Smooth muscle cell (in vitro differentiated cells): Measurements from ENCODE around the gene MED12L. TPM values are rescaled to one million over a fixed set of nuclear protein-coding genes. Genes with fewer than 3 reads are reported as not detected.
A peak's percentile ranks its signal among the peaks of the same experiment; 100 is the strongest.

Experiments
- DNase-seq: peaks from one replicate; lab custom pipeline; 2025; ENCODE audit not compliant: unreplicated experiment; lab: John Stamatoyannopoulos, UW
- H2AFZ ChIP-seq: fragments of 200-600 bp; sonication (generic); 2 replicates; pipeline ENCODE4 v1.6.0; 2016; ENCODE audit warnings: antibody characterized with exemption, low read depth, mild to moderate bottlenecking
- H3F3A ChIP-seq: fragments of 200-600 bp; sonication (generic); 2 replicates; pipeline ENCODE4 v1.6.0; 2017; ENCODE audit warnings: antibody characterized with exemption, low read depth
- H3K27ac ChIP-seq: fragments of 200-600 bp; sonication (generic); 2 replicates; pipeline ENCODE4 v1.5.1; 2016; ENCODE audit warnings: low read depth, mild to moderate bottlenecking
- H3K27me3 ChIP-seq: fragments of 200-600 bp; sonication (generic); 2 replicates; pipeline ENCODE4 v1.6.1; 2016; ENCODE audit warnings: low read depth, mild to moderate bottlenecking
- H3K36me3 ChIP-seq: fragments of 200-600 bp; sonication (generic); 2 replicates; pipeline ENCODE4 v1.5.1; 2016; ENCODE audit warnings: low read depth
- H3K4me1 ChIP-seq: fragments of 200-600 bp; sonication (generic); 2 replicates; pipeline ENCODE4 v1.5.1; 2016; ENCODE audit warnings: low read depth
- H3K4me2 ChIP-seq: fragments of 200-600 bp; sonication (generic); 2 replicates; pipeline ENCODE4 v1.6.0; 2016; ENCODE audit warnings: mild to moderate bottlenecking
- H3K4me3 ChIP-seq: fragments of 200-600 bp; sonication (generic); 2 replicates; pipeline ENCODE4 v1.5.1; 2016; ENCODE audit warnings: mild to moderate bottlenecking
- H3K79me2 ChIP-seq: fragments of 200-600 bp; sonication (generic); 2 replicates; pipeline ENCODE4 v1.6.0; 2016; ENCODE audit warnings: low read depth, mild to moderate bottlenecking
- H3K9ac ChIP-seq: fragments of 200-600 bp; sonication (generic); 2 replicates; pipeline ENCODE4 v1.6.0; 2016; ENCODE audit warnings: low read depth
- H3K9me3 ChIP-seq: fragments of 200-600 bp; sonication (generic); replicated peaks from 2 replicates; pipeline ENCODE4 v1.5.1; 2016; ENCODE audit warnings: low read depth
- H4K20me1 ChIP-seq: fragments of 200-600 bp; sonication (generic); 2 replicates; pipeline ENCODE4 v1.6.0; 2016; ENCODE audit warnings: low read depth
- CTCF ChIP-seq: fragments of 200-600 bp; sonication (generic); IDR thresholded peaks from 2 replicates; pipeline ENCODE4 v1.5.1; 2017; ENCODE audit warnings: borderline replicate concordance, mild to moderate bottlenecking, antibody characterized with exemption; ENCODE audit not compliant: insufficient read depth, poor library complexity, severe bottlenecking
- WGBS: methylation state at CpG from one replicate; pipeline ENCODE4 v1.1.7; 2016; ENCODE audit warnings: low lambda C conversion rate; 5-methylcytosine and 5-hydroxymethylcytosine counted together
- polyA plus RNA-seq: library from polyadenylated mRNA; unstranded; fragments of >200 nt; fragmentation: Nextera tagmentation; extraction: Ambion mirVana; gene quantifications from 2 replicates; pipeline ENCODE4 v1.2.1, GENCODE V29; 2016
- total RNA-seq: library from RNA; depleted of rRNA; stranded (reverse); fragments of >200 nt; gene quantifications from 2 replicates; pipeline ENCODE4 v1.2.3, GENCODE V29; 2014

MED12L gene
- total and polyA plus RNA-seq, 2 experiments from 2014 or later: 0.26 to 1.5 TPM

- H2AFZ ChIP-seq: no peak overlapping the region
- 78% methylated on average over 8 of the region's 8 CpGs for WGBS
- peak overlapping the region; percentile 35 for H3K27ac ChIP-seq
- TF ChIP-seq CTCF: no peak
- no peaks in the 10 kb centered on the region for H3K4me1 ChIP-seq
- H4K20me1 ChIP-seq: no peaks in the 10 kb centered on the region
- no peaks in the 10 kb centered on the region for H3F3A ChIP-seq
- H3K36me3 ChIP-seq: no peaks in the 10 kb centered on the region
- no peak overlapping the region for H3K4me3 ChIP-seq
- DNase-seq: no peak
- no peak overlapping the region for H3K4me2 ChIP-seq
- no peaks in the 10 kb centered on the region for H3K79me2 ChIP-seq
- no peaks in the 10 kb centered on the region for H3K27me3 ChIP-seq
- no peak overlapping the region for H3K9ac ChIP-seq
- H3K9me3 ChIP-seq: no peaks in the 10 kb centered on the region
These were observed 309.1 kb downstream of the MED12L start for GRCh38 chr3:151394611-151395010.

- H3K9ac ChIP-seq: no peak overlapping the region
- 84% methylated on average over 3 of the region's 3 CpGs for WGBS
- H3K36me3 ChIP-seq: no peaks in the 10 kb centered on the region
- H2AFZ ChIP-seq: no peak overlapping the region
- H3K4me2 ChIP-seq: no peak overlapping the region
- H3K9me3 ChIP-seq: no peaks in the 10 kb centered on the region
- H3K27ac ChIP-seq: no peak overlapping the region
- H3K4me1 ChIP-seq: no peaks in the 10 kb centered on the region
- no peak for DNase-seq
- no peak for TF ChIP-seq CTCF
- H3K79me2 ChIP-seq: no peaks in the 10 kb centered on the region
- H3F3A ChIP-seq: no peaks in the 10 kb centered on the region
- H4K20me1 ChIP-seq: no peaks in the 10 kb centered on the region
- no peaks in the 10 kb centered on the region for H3K27me3 ChIP-seq
- no peak overlapping the region for H3K4me3 ChIP-seq
These were observed 310.3 kb downstream of the MED12L start for GRCh38 chr3:151395806-151396205.

- no peak overlapping the region for H3K27ac ChIP-seq
- TF ChIP-seq CTCF: no peak
- H3F3A ChIP-seq: no peaks in the 10 kb centered on the region
- no peaks in the 10 kb centered on the region for H3K4me1 ChIP-seq
- H3K79me2 ChIP-seq: no peaks in the 10 kb centered on the region
- no peaks in the 10 kb centered on the region for H3K9me3 ChIP-seq
- H3K9ac ChIP-seq: no peak overlapping the region
- no peak for DNase-seq
- 92% methylated on average over 5 of the region's 5 CpGs for WGBS
- H4K20me1 ChIP-seq: no peaks in the 10 kb centered on the region
- H3K4me3 ChIP-seq: no peak overlapping the region
- no peak overlapping the region for H3K4me2 ChIP-seq
- no peak overlapping the region for H2AFZ ChIP-seq
- no peaks in the 10 kb centered on the region for H3K36me3 ChIP-seq
- H3K27me3 ChIP-seq: no peaks in the 10 kb centered on the region
These were observed 313.4 kb downstream of the MED12L start for GRCh38 chr3:151398895-151399294.

GRCh38 chr3:151400341-151400740, 314.9 kb downstream of the MED12L start:
- WGBS: 91% methylated on average over 4 of the region's 4 CpGs
- Histone ChIP-seq H3F3A (no peaks in the 10 kb centered on the region), H3K27ac (no peak overlapping the region), H3K4me3 (no peak overlapping the region), H3K9me3 (no peaks in the 10 kb centered on the region), H2AFZ (no peak overlapping the region), H4K20me1 (no peaks in the 10 kb centered on the region), H3K4me2 (no peak overlapping the region), H3K4me1 (peaks cover 4% of the 10 kb centered on the region), H3K36me3 (no peaks in the 10 kb centered on the region), H3K79me2 (no peaks in the 10 kb centered on the region), H3K27me3 (no peaks in the 10 kb centered on the region), H3K9ac (no peak overlapping the region)
- TF ChIP-seq CTCF: no peak
- DNase-seq: no peak
